ENCODE data around the gene COL6A5. TPM values are rescaled to one million over a fixed set of nuclear protein-coding genes. Genes with fewer than 3 reads are reported as not detected.

Gene COL6A5
- total RNA-seq, 1 experiment from 2014 or later, result not detected

DNA sequence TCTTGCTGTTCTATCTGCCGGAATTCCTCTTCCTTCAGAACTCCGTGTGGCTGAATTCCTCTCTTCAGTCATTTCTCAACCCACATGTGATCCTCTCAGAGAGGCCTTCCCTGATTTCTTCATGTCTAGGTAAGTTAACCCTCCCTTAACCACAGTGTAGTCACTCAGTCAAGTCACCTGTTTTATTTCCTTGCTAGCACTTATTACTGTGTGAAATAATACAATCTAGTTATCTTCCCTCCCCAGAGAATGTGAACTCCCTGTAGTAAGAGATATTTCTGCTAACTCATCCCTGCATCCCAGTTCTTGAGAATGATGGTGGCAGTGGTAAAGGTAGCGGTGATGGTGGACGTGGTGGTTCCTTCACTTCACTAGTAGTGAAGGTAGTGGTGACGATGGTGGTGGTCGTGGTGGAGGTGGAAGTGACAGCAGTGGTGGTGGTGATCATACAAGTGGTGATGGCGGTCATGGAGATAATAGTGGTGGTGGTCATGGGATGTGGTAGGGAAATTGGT, 33.3 kb downstream of the COL6A5 start:
- RAD21 ChIA-PET (ENCODE audit: low non-redundant PET in 1 of 2, low total read pairs in 2 of 2, uncharacterized antibody in 2 of 2, unreplicated experiment in 2 of 2), result no interaction called here
- TF ChIP-seq SIN3A (IDR thresholded peaks at IDR 0.05; ENCODE audit: low read depth) (no peak), EZH2phosphoT487 (IDR thresholded peaks at IDR 0.05; ENCODE audit: borderline replicate concordance) (no peak), ELF1 (IDR thresholded peaks at IDR 0.05; ENCODE audit: borderline replicate concordance, low read depth) (no peak), YY1 (IDR thresholded peaks at IDR 0.05; ENCODE audit: extremely low read depth, insufficient replicate concordance, low read depth, low read length) (no peak), FOSL1 (IDR thresholded peaks at IDR 0.05; ENCODE audit: low read depth) (no peak), TCF7L2 (IDR thresholded peaks at IDR 0.05; ENCODE audit: borderline replicate concordance, extremely low read depth, insufficient read depth, insufficient read length) (no peak), EZH2 (IDR thresholded peaks at IDR 0.05) (no peak), POLR2AphosphoS5 (IDR thresholded peaks at IDR 0.05; ENCODE audit: low read depth, low read length) (no peak), CEBPB (IDR thresholded peaks at IDR 0.05; ENCODE audit: low read depth) (no peak), SP1 (IDR thresholded peaks at IDR 0.05; ENCODE audit: low read depth) (no peak), POLR2A (IDR thresholded peaks at IDR 0.05; ENCODE audit: borderline replicate concordance, extremely low read depth, insufficient read depth, insufficient read length) (no peak), SRF (IDR thresholded peaks at IDR 0.05; ENCODE audit: low read depth) (no peak), CBX3 (IDR thresholded peaks at IDR 0.05; ENCODE audit: low read depth) (no peak)
- TF ChIP-seq, protein P1, sequence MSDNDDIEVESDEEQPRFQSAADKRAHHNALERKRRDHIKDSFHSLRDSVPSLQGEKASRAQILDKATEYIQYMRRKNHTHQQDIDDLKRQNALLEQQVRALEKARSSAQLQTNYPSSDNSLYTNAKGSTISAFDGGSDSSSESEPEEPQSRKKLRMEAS (IDR thresholded peaks at IDR 0.05), result no peak
- TF ChIP-seq, protein P2, sequence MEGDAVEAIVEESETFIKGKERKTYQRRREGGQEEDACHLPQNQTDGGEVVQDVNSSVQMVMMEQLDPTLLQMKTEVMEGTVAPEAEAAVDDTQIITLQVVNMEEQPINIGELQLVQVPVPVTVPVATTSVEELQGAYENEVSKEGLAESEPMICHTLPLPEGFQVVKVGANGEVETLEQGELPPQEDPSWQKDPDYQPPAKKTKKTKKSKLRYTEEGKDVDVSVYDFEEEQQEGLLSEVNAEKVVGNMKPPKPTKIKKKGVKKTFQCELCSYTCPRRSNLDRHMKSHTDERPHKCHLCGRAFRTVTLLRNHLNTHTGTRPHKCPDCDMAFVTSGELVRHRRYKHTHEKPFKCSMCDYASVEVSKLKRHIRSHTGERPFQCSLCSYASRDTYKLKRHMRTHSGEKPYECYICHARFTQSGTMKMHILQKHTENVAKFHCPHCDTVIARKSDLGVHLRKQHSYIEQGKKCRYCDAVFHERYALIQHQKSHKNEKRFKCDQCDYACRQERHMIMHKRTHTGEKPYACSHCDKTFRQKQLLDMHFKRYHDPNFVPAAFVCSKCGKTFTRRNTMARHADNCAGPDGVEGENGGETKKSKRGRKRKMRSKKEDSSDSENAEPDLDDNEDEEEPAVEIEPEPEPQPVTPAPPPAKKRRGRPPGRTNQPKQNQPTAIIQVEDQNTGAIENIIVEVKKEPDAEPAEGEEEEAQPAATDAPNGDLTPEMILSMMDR (IDR thresholded peaks at IDR 0.05 in 2 of 3, conservative IDR thresholded peaks at IDR 0.05 in 1 of 3; ENCODE audit: borderline replicate concordance in 1 of 3, insufficient read depth in 1 of 3, low read depth in 2 of 3, low read length in 2 of 3), result no peak
- TF ChIP-seq, protein P3, sequence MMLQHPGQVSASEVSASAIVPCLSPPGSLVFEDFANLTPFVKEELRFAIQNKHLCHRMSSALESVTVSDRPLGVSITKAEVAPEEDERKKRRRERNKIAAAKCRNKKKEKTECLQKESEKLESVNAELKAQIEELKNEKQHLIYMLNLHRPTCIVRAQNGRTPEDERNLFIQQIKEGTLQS (IDR thresholded peaks at IDR 0.05), result no peak
- TF ChIP-seq, protein P4, sequence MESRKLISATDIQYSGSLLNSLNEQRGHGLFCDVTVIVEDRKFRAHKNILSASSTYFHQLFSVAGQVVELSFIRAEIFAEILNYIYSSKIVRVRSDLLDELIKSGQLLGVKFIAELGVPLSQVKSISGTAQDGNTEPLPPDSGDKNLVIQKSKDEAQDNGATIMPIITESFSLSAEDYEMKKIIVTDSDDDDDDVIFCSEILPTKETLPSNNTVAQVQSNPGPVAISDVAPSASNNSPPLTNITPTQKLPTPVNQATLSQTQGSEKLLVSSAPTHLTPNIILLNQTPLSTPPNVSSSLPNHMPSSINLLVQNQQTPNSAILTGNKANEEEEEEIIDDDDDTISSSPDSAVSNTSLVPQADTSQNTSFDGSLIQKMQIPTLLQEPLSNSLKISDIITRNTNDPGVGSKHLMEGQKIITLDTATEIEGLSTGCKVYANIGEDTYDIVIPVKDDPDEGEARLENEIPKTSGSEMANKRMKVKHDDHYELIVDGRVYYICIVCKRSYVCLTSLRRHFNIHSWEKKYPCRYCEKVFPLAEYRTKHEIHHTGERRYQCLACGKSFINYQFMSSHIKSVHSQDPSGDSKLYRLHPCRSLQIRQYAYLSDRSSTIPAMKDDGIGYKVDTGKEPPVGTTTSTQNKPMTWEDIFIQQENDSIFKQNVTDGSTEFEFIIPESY (IDR thresholded peaks at IDR 0.05; ENCODE audit: extremely low read depth, insufficient replicate concordance, low read length), result no peak
- TF ChIP-seq, protein P5, sequence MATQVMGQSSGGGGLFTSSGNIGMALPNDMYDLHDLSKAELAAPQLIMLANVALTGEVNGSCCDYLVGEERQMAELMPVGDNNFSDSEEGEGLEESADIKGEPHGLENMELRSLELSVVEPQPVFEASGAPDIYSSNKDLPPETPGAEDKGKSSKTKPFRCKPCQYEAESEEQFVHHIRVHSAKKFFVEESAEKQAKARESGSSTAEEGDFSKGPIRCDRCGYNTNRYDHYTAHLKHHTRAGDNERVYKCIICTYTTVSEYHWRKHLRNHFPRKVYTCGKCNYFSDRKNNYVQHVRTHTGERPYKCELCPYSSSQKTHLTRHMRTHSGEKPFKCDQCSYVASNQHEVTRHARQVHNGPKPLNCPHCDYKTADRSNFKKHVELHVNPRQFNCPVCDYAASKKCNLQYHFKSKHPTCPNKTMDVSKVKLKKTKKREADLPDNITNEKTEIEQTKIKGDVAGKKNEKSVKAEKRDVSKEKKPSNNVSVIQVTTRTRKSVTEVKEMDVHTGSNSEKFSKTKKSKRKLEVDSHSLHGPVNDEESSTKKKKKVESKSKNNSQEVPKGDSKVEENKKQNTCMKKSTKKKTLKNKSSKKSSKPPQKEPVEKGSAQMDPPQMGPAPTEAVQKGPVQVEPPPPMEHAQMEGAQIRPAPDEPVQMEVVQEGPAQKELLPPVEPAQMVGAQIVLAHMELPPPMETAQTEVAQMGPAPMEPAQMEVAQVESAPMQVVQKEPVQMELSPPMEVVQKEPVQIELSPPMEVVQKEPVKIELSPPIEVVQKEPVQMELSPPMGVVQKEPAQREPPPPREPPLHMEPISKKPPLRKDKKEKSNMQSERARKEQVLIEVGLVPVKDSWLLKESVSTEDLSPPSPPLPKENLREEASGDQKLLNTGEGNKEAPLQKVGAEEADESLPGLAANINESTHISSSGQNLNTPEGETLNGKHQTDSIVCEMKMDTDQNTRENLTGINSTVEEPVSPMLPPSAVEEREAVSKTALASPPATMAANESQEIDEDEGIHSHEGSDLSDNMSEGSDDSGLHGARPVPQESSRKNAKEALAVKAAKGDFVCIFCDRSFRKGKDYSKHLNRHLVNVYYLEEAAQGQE (IDR thresholded peaks at IDR 0.05; ENCODE audit: low read depth), result no peak
- Histone ChIP-seq H3K4me1 (ENCODE audit: control insufficient read depth in 1 of 2, insufficient read depth in 2 of 2, low read length in 2 of 2) (no peaks in the 10 kb centered on the region), H3K4me3 (replicated peaks in 1 of 2; ENCODE audit: low read depth in 1 of 2, low read length in 2 of 2) (no peak overlapping the region), H3K9me2 (ENCODE audit: insufficient read depth) (no peaks in the 10 kb centered on the region), H2AFZ (ENCODE audit: low read depth, low read length, poor library complexity, severe bottlenecking) (no peak overlapping the region), H3K36me3 (ENCODE audit: control insufficient read depth in 1 of 2, insufficient read depth in 2 of 2, low read length in 2 of 2) (no peaks in the 10 kb centered on the region), H3K27me3 (ENCODE audit: insufficient read depth, low read length) (peaks cover 22% of the 10 kb centered on the region; the same call in 1 of the 2 replicates), H3K27ac (ENCODE audit: low read depth, low read length) (no peak overlapping the region), H3K79me2 (ENCODE audit: insufficient read depth, low read length) (no peaks in the 10 kb centered on the region), H3K9me3 (ENCODE audit: control insufficient read depth in 1 of 2, insufficient read depth in 1 of 2, low read depth in 1 of 2, low read length in 2 of 2) (no peaks in the 10 kb centered on the region), H4K20me1 (ENCODE audit: insufficient read depth) (no peaks in the 10 kb centered on the region), H3K4me2 (ENCODE audit: low read length) (no peak overlapping the region), H3K9ac (ENCODE audit: low read length) (no peak overlapping the region)
- ATAC-seq (no peak), DNase-seq (ENCODE audit: low read depth, low spot score) (no peak)
- CTCF ChIA-PET, result no interaction called here
- POLR2A ChIA-PET, result no interaction called here
- intact Hi-C loops (cut with micrococcal nuclease), result no loop called here
- no TSS peak for BruUV-seq (replicated peaks)
